Measurements from ENCODE around the gene PXK. TPM values are rescaled to one million over a fixed set of nuclear protein-coding genes. Genes with fewer than 3 reads are reported as not detected.

The PXK gene
- total RNA-seq, 4 donors from 2014 or later: 22.7 to 51.3 (median 41.0) TPM

- no peak for TF ChIP-seq EP300 (IDR thresholded peaks at IDR 0.05)
- TF ChIP-seq, protein P1, sequence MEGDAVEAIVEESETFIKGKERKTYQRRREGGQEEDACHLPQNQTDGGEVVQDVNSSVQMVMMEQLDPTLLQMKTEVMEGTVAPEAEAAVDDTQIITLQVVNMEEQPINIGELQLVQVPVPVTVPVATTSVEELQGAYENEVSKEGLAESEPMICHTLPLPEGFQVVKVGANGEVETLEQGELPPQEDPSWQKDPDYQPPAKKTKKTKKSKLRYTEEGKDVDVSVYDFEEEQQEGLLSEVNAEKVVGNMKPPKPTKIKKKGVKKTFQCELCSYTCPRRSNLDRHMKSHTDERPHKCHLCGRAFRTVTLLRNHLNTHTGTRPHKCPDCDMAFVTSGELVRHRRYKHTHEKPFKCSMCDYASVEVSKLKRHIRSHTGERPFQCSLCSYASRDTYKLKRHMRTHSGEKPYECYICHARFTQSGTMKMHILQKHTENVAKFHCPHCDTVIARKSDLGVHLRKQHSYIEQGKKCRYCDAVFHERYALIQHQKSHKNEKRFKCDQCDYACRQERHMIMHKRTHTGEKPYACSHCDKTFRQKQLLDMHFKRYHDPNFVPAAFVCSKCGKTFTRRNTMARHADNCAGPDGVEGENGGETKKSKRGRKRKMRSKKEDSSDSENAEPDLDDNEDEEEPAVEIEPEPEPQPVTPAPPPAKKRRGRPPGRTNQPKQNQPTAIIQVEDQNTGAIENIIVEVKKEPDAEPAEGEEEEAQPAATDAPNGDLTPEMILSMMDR (IDR thresholded peaks at IDR 0.05): no peak
- TF ChIP-seq POLR2A (IDR thresholded peaks at IDR 0.05): no peak
- Histone ChIP-seq H3K4me3 (no peak overlapping the region), H3K27ac (no peak overlapping the region), H3K4me1 (peaks cover 0 to 22% (median 4%) of the 10 kb centered on the region in 4 donors), H3K27me3 (no peaks in the 10 kb centered on the region), H3K9me3 (no peaks in the 10 kb centered on the region), H3K36me3 (peaks cover 0 to 31% (median 0%) of the 10 kb centered on the region in 3 donors)
- DNase-seq (ENCODE audit: low spot score in 2 of 2): no peak
- 78 to 80% methylated on average over 2 of the region's 2 CpGs for WGBS, 2 donors
Observed at GRCh38 chr3:58416191-58416590, 83.5 kb downstream of the PXK start.

GRCh38 chr3:58417075-58417474 is 84.4 kb downstream of the PXK start:
- no peaks in the 10 kb centered on the region for H3K27me3 ChIP-seq
- 85 to 86% methylated on average over 2 of the region's 2 CpGs for WGBS, 2 donors
- DNase-seq (ENCODE audit: low spot score in 2 of 2): no peak

GRCh38 chr3:58418227-58418626 is 85.5 kb downstream of the PXK start:
- Histone ChIP-seq H3K27me3 (no peaks in the 10 kb centered on the region), H3K27ac (no peak overlapping the region), H3K36me3 (peaks cover 0 to 31% (median 13%) of the 10 kb centered on the region in 3 donors), H3K9me3 (no peaks in the 10 kb centered on the region), H3K4me3 (no peak overlapping the region), H3K4me1 (peaks cover 0 to 41% (median 7%) of the 10 kb centered on the region in 4 donors)
- TF ChIP-seq POLR2A (IDR thresholded peaks at IDR 0.05) (no peak), EP300 (IDR thresholded peaks at IDR 0.05) (no peak)
- TF ChIP-seq, protein P1 (IDR thresholded peaks at IDR 0.05): no peak
- 83 to 85% methylated on average over 6 of the region's 6 CpGs for WGBS, 2 donors
- DNase-seq (ENCODE audit: low spot score in 2 of 2): no peak

More at GRCh38 chr3:58417075-58417474, 84.4 kb downstream of the PXK start:
- Histone ChIP-seq H3K36me3 (peaks cover 0 to 31% (median 6%) of the 10 kb centered on the region in 3 donors), H3K4me1 (peaks cover 0 to 29% (median 4%) of the 10 kb centered on the region in 4 donors), H3K4me3 (no peak overlapping the region), H3K27ac (no peak overlapping the region), H3K9me3 (no peaks in the 10 kb centered on the region)
- TF ChIP-seq, protein P1 (IDR thresholded peaks at IDR 0.05): no peak
- no peak for TF ChIP-seq POLR2A (IDR thresholded peaks at IDR 0.05)
- no peak for TF ChIP-seq EP300 (IDR thresholded peaks at IDR 0.05)

- Histone ChIP-seq H3K4me3 (no peak overlapping the region), H3K4me1 (peaks cover 0 to 39% (median 5%) of the 10 kb centered on the region in 4 donors), H3K9me3 (no peaks in the 10 kb centered on the region), H3K27ac (peak overlapping the region in 3 of 4 donors; percentile 49 to 88 (median 76)), H3K36me3 (peaks cover 0 to 48% (median 17%) of the 10 kb centered on the region in 3 donors), H3K27me3 (no peaks in the 10 kb centered on the region)
- no peak for TF ChIP-seq EP300 (IDR thresholded peaks at IDR 0.05)
- TF ChIP-seq POLR2A (IDR thresholded peaks at IDR 0.05): no peak
- TF ChIP-seq, protein P1 (IDR thresholded peaks at IDR 0.05): peak in 1 of 5 experiments; percentile 7
- 53 to 62% methylated on average over 7 of the region's 7 CpGs for WGBS, 2 donors
- DNase-seq (ENCODE audit: low spot score in 2 of 2): peak in 1 of 2 donors; percentile 17
Observed at GRCh38 chr3:58419780-58420507, 87.3 kb downstream of the PXK start.

- no peak for DNase-seq (ENCODE audit: low spot score in 2 of 2)
- peaks cover 0 to 46% (median 7%) of the 10 kb centered on the region in 4 donors for H3K4me1 ChIP-seq
- TF ChIP-seq POLR2A (IDR thresholded peaks at IDR 0.05): no peak
- TF ChIP-seq EP300 (IDR thresholded peaks at IDR 0.05): no peak
- TF ChIP-seq, protein P1 (IDR thresholded peaks at IDR 0.05): no peak
- WGBS, 2 donors: 95 to 97% methylated on average over 7 of the region's 7 CpGs
- no peak overlapping the region for H3K27ac ChIP-seq
- H3K36me3 ChIP-seq: peaks cover 0 to 54% (median 19%) of the 10 kb centered on the region in 3 donors
- no peaks in the 10 kb centered on the region for H3K27me3 ChIP-seq
- no peaks in the 10 kb centered on the region for H3K9me3 ChIP-seq
- H3K4me3 ChIP-seq: no peak overlapping the region
Observed at GRCh38 chr3:58421004-58421403, 88.3 kb downstream of the PXK start.

Measured in tibial nerve (tissue), 4 donors.